Stimulated activated CD8-positive, alpha-beta memory T cell treated with anti-CD3 and anti-CD28 coated beads, Interleukin-2, amount 100 ng/mL, for 1 hour (primary cell): ENCODE results near the gene MAN2B1.
A peak's percentile ranks its signal among the peaks of the same experiment; 100 is the strongest.
"Not testable (repeated sequence)": the region's sequence is repeated elsewhere in the genome, so short reads cannot be mapped to it uniquely, and the experiment has no call there.

Experiments
- DNase-seq, 2 donors: peaks; one replicate each; pipeline ENCODE4 v3.0.0-alpha.2; 2020; ENCODE audit warnings: low read depth in 2 of 2

The MAN2B1 gene

DNA sequence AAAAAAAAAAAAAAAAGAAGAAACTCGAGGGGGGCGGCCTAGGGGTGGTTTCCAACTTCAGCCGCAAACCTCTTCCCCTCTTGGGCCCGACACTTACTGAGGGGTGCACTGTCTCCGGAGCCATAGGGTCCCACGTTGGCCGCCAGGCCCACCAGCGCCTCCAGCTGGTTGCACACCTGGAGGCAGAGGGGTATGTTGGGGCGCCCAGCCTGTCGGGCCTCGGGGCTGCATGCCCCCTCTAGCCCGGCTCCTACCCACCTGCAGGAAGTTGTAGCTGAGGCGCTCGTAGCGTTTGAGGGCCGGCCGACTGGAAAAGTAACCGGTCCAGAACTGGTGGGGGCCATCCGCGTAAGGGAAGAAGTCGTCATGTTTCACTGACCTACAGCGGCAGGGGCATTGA, 8.6 kb downstream of the MAN2B1 start:
- DNase-seq: no peak

DNA sequence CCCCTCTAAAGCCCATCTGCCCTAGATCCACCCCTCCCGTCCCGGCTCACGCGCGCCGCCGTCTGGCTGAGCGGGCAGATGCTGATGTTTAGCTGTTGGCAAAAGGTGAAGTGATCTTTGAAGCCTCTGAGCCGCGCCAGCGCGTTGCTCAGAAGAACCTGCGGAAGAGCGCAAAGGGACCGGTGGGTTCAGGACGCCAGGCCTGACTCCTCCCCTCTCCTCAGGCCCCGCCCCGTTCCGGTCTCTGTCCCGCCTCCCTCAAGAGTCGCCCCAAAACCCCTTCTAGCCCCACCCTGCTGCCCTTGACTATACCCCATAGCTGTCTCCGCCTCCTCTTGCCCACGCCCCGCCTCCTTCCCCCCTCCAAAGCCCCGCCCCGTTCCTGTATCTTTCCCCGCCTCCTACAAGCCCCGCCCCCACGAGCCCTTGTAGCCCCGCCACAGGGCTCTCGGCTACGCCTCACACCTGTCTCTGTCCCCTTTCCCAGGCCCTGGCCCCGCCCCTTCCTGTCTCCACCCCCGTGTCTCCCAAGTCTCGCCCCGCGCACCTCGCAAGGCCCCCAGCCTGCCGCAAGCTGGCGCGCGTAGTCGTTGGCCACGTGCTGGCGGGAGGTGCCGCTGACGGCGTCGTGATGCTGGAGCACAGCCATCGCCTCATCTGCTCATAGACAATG, 9.5 kb downstream of the MAN2B1 start:
- no peak for DNase-seq

- DNase-seq: no peak
These were observed 11.0 kb downstream of the MAN2B1 start for GRCh38 chr19:12655546-12655945.

DNA sequence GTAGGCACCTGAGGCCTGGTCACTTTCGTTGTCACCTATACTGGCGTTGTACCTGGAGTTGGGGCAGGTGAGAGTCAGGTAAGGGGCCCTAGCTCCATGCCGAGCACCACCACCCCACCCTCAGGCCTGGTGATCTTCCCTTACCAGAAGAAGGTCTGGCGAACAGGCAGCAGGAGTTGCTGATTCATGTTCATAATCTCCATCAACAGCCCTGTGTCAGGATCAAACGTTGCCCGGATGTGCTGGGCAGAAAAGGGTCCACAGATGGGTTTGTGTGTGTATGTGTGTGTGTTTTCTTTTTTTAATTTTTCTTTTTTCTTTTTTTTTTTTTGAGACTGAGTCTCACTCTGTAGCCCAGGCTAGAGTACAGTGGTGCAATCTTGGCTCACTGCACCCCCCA, 14.3 kb downstream of the MAN2B1 start:
- no peak for DNase-seq

DNA sequence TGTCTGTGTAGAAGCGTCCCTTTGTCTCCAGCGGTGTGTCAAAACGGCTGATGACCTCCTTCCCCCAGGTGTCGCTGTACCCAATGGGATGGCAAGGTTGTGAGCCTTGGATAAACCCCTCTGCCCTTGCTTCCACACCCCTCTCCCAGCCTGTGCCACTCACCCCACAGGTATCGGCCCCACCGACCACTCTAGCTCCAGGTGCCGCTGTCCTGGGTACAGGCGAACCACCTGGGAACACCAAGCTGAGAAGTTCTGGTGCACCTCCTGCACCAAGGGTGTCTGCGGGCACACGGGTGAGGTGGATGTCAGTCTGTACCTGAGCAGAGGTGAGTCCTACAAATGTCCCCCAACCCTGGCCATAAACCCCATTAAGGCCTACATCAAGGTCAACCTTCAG, 16.6 kb downstream of the MAN2B1 start:
- DNase-seq: no peak

- no peak for DNase-seq
These were observed 18.5 kb downstream of the MAN2B1 start for GRCh38 chr19:12648088-12648487.

- no peak for DNase-seq
These were observed 19.0 kb downstream of the MAN2B1 start for GRCh38 chr19:12647490-12648071.

GRCh38 chr19:12647047-12647446, 19.5 kb downstream of the MAN2B1 start:
- DNase-seq: no peak

DNA sequence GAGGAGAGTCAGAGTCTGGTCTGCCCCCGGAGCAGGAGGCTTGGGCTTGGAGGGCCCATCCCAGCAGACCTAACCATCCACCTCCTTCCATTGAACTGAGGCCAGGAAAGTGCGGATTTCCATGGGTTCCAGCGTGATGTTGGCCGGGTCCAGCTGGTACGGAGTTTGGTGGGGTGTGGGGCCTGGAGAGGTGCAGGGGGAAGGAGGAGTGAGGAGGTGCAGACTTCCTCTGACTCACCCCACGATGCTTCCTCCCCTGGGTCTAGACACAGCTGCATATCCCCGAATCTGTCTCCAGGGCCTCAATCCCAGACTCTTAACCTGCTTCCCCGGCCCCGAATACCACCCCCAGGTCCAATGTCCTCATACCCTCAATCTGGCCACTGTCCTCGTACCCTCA, 20.0 kb downstream of the MAN2B1 start:
- no peak for DNase-seq

GRCh38 chr19:12643716-12644115, 22.8 kb downstream of the MAN2B1 start:
- DNase-seq: not testable (repeated sequence)

- DNase-seq: no peak
These were observed 24.0 kb downstream of the MAN2B1 start for GRCh38 chr19:12642506-12642905.

DNA sequence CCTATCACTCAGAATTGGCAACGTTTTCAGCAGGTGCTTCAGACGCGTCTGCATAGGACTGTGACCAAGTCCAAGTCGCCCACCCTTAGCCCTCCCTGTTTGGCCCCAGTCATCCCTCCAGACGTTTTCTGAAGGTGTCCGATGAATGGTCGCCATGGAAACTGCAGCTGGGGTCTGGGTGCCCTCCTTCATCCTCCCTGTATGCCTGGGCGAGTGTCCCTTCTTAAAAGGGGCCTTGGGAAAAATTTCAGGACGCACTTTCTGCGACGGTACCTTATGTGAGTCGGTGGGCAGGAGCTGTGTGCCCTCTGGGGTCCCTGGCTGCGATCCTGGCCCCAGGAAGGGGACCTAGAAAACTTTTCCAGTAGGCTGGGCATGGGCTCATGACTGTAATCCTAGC, 25.1 kb downstream of the MAN2B1 start:
- DNase-seq: no peak

- DNase-seq: peak; percentile 69 to 73
These were observed 26.5 kb downstream of the MAN2B1 start for GRCh38 chr19:12639901-12640613.

DNA sequence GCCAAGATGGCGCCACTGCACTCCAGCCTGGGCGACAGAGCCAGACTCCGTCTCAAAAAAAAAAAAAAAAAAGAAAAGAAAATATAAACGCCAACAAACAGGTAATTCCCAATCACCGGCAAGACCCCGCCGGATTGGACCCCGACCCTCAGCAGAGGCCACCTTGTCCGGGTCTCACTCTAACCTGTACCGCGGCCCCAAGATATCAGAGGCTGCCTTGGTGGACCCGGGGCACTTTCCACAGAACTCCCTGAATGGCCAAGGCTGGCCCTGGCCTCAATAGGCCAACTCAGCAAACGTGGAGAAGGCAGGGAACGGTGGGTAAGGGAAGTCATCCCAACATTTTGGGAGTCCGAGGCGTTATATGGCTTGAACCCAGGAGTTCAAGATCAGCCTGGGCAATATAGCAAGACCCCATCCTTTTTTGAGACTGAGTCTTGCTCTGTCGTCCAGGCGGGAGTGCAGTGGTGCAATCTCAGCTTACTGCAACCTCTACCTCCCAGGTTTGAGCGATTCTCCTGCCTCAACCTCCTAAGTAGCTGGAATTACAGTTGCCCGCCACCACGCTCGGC, 27.8 kb downstream of the MAN2B1 start:
- DNase-seq: no peak

GRCh38 chr19:12636631-12637030, 29.9 kb downstream of the MAN2B1 start:
- DNase-seq: no peak

DNA sequence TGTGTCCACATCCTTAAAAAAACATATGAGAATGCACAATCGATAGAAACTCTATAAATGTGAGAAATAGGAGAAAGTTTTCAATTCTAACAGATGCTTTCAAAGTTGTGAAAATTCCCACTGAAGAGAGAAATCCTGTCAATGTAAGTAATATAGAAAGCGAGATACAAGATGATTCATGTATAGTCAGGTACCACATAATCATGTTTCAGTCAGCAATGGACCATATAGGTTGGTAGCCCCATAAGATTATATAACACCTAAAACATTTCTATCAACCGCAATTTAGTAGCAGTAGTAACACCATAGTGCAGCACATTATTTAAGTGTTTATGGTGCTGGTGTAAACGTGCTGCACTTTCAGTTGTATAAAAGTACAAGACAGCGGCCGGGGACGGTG, 37.3 kb downstream of the MAN2B1 start:
- no peak for DNase-seq

DNA sequence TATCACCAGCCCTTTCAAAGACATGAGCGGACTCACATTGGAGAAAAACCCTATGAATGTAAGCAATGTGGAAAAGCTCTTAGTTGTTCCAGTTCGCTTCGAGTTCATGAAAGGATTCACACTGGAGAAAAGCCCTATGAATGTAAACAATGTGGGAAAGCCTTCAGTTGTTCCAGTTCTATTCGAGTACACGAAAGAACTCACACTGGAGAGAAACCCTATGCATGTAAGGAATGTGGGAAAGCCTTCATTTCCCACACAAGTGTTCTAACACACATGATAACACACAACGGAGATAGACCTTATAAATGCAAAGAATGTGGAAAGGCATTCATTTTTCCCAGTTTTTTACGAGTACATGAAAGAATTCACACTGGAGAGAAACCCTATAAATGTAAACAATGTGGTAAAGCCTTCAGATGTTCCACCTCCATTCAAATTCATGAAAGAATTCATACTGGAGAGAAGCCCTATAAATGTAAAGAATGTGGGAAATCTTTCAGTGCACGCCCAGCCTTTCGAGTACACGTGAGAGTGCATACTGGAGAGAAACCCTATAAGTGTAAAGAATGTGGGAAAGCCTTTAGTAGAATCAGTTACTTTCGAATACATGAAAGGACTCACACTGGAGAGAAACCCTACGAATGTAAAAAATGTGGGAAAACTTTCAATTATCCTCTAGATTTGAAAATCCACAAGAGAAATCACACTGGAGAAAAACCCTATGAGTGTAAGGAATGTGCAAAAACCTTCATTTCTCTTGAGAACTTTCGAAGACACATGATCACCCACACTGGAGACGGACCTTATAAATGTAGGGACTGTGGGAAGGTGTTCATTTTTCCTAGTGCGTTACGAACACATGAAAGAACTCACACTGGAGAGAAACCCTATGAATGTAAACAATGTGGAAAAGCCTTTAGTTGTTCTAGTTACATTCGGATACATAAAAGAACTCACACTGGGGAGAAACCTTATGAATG, 38.2 kb downstream of the MAN2B1 start:
- DNase-seq: no peak

- no peak for DNase-seq
These were observed 39.6 kb downstream of the MAN2B1 start for GRCh38 chr19:12626958-12627357.

DNA sequence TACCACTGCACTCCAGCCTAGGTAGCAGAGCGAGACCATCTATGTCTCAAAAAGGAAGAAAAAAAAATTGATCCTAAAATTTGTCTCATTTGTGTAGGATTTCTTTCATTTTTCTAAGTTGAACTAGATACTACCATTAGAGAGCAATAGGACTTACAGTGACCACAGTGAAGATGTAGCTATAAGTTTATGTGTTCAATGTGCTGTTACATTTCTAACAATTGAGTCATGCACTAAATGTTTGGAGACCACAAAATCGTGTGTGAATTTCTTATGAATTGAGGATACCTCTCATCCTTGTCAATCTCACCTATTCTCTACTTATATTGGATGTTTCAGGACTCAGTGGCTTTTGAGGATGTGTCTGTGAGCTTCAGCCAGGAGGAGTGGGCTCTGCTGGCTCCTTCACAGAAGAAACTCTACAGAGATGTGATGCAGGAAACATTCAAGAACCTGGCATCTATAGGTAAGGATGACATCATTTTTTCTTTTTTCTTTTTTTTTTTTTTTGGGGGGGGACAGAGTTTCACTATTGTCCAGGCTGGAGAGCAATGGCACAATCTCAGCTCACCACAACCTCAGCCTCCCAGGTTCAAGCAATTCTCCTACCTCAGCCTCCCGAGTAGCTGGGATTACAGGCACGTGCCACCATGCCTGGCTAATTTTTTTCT, 43.0 kb downstream of the MAN2B1 start:
- DNase-seq: no peak

- DNase-seq: not testable (repeated sequence)
These were observed 45.1 kb downstream of the MAN2B1 start for GRCh38 chr19:12621253-12622024.
